Chondrocyte (in vitro differentiated cells): ENCODE results near the gene BRPF1. TPM values are rescaled to one million over a fixed set of nuclear protein-coding genes. Genes with fewer than 3 reads are reported as not detected.

Experiments used
- DNase-seq: peaks from one replicate; pipeline ENCODE4 v3.0.0; 2021; ENCODE audit warnings: mixed read lengths, low spot score
- H3K27ac Mint-ChIP-seq: one replicate; pipeline ENCODE4 v1.8.0; 2021; ENCODE audit warnings: mild to moderate bottlenecking, moderate library complexity, mixed read lengths; ENCODE audit not compliant: unreplicated experiment
- H3K27me3 Mint-ChIP-seq: 2 replicates; pipeline ENCODE4 v1.8.0; 2021; ENCODE audit warnings: low read depth, mixed read lengths
- H3K36me3 Mint-ChIP-seq: 2 replicates; pipeline ENCODE4 v1.8.0; 2021; ENCODE audit warnings: low read depth, mixed read lengths
- H3K4me1 Mint-ChIP-seq: 2 replicates; pipeline ENCODE4 v1.8.0; 2021; ENCODE audit warnings: low read depth, mild to moderate bottlenecking, mixed read lengths
- H3K4me3 Mint-ChIP-seq: one replicate; pipeline ENCODE4 v1.8.0; 2021; ENCODE audit warnings: mild to moderate bottlenecking, moderate library complexity, mixed read lengths; ENCODE audit not compliant: unreplicated experiment
- H3K9me3 Mint-ChIP-seq: 2 replicates; pipeline ENCODE4 v1.8.0; 2021; ENCODE audit warnings: low read depth, mixed read lengths
- total RNA-seq: library from RNA; stranded (reverse); gene quantifications from 3 replicates; pipeline ENCODE4 v1.2.1, GENCODE V29; 2021
- TF ChIP-seq, protein P1 (sequence below): fragments of 200-600 bp; sonication (generic); IDR thresholded peaks from 2 replicates; pipeline ENCODE4 v1.5.0; 2021; ENCODE audit warnings: antibody characterized with exemption, mild to moderate bottlenecking, moderate library complexity

The BRPF1 gene
- total RNA-seq, 1 donor from 2014 or later, result 15.5 TPM

DNA sequence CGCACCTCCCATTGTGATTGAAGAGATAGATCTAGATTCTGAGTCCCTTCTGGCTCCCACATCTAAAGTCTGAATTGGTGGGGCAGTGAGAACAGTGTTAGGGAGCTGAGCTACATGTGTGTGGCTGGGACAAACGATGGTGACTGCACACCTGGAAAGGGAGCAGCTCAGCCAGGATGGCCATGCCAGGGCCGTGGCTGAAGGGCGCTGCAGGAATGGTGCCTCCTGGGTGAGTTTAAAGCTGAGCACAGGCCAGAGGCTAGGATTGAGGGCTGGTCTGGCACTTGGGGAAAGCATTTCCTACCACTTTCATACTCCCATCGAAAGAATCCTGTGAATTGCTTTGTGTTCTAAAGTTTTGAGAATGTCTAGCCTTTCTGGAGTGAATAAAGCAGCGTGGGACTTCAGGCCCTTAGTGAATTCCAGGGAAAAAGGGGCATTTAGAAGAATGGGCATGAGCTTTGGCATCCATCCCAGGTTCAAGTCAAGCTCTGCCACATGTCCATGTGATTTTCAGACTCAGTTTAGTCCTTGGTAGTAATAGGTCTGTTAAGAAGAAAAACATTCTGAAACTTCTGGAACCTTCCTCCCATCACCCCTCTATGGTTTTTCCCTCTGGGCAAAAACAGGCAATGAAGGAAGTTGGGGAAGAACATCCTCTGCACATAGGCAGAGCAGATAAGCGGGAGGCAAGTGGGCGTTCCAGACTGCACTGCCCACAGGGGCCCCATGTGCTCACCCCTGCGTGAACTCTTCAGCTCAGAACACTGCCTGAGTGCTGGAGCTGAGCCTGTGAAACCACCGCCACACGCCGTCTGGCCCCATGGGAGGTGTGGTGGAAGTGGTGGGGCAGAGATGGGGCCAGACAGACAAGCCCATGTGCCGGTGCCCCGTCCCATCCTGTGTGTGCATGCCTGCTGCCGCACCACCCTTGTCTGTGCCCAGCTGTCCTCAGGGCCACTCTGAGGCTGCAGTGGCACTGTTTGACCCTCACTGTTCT, 40.8 kb upstream of the BRPF1 start:
- H3K4me3 Mint-ChIP-seq, result no peak overlapping the region
- no peaks in the 10 kb centered on the region for H3K9me3 Mint-ChIP-seq
- TF ChIP-seq, protein P1, sequence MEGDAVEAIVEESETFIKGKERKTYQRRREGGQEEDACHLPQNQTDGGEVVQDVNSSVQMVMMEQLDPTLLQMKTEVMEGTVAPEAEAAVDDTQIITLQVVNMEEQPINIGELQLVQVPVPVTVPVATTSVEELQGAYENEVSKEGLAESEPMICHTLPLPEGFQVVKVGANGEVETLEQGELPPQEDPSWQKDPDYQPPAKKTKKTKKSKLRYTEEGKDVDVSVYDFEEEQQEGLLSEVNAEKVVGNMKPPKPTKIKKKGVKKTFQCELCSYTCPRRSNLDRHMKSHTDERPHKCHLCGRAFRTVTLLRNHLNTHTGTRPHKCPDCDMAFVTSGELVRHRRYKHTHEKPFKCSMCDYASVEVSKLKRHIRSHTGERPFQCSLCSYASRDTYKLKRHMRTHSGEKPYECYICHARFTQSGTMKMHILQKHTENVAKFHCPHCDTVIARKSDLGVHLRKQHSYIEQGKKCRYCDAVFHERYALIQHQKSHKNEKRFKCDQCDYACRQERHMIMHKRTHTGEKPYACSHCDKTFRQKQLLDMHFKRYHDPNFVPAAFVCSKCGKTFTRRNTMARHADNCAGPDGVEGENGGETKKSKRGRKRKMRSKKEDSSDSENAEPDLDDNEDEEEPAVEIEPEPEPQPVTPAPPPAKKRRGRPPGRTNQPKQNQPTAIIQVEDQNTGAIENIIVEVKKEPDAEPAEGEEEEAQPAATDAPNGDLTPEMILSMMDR, result no peak
- H3K4me1 Mint-ChIP-seq, result no peaks in the 10 kb centered on the region
- no peaks in the 10 kb centered on the region for H3K27me3 Mint-ChIP-seq
- H3K27ac Mint-ChIP-seq, result no peak overlapping the region
- no peak for DNase-seq
- peaks cover 28% of the 10 kb centered on the region for H3K36me3 Mint-ChIP-seq

- Mint-ChIP-seq H3K9me3 (no peaks in the 10 kb centered on the region), H3K4me1 (no peaks in the 10 kb centered on the region), H3K4me3 (no peak overlapping the region), H3K27me3 (no peaks in the 10 kb centered on the region), H3K27ac (no peak overlapping the region), H3K36me3 (peaks cover 22% of the 10 kb centered on the region)
- no peak for DNase-seq
- TF ChIP-seq, protein P1, result no peak
These were observed 39.9 kb upstream of the BRPF1 start for GRCh38 chr3:9691636-9692035.

DNA sequence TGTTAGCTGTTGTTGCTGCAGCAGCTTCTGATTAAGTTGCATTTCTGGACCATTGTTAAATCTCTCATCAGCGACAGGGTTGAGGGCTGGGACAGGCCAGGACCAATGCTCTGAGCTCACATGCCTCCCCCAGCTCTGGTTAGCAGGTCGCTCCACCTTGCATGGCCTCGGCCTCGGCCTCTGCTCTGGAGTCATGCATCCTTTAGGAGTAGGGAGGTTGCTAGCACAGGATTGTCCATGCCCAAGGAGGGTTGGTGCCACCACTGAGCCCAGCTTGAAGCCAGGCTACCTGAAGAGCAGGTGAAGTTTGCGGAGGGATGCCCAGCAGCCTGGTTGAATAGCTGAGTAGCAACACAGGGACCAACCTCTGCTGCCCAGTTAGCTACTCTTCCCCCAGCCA, 39.1 kb upstream of the BRPF1 start:
- Mint-ChIP-seq H3K4me1 (no peaks in the 10 kb centered on the region), H3K9me3 (no peaks in the 10 kb centered on the region), H3K27ac (no peak overlapping the region), H3K4me3 (no peak overlapping the region), H3K36me3 (peaks cover 21% of the 10 kb centered on the region), H3K27me3 (no peaks in the 10 kb centered on the region)
- DNase-seq, result no peak
- TF ChIP-seq, protein P1, result no peak

GRCh38 chr3:9695345-9695744, 36.2 kb upstream of the BRPF1 start:
- Mint-ChIP-seq H3K27me3 (no peaks in the 10 kb centered on the region), H3K27ac (no peak overlapping the region), H3K4me3 (no peak overlapping the region), H3K9me3 (no peaks in the 10 kb centered on the region), H3K4me1 (no peaks in the 10 kb centered on the region), H3K36me3 (peaks cover 16% of the 10 kb centered on the region)
- no peak for DNase-seq
- TF ChIP-seq, protein P1, result no peak

DNA sequence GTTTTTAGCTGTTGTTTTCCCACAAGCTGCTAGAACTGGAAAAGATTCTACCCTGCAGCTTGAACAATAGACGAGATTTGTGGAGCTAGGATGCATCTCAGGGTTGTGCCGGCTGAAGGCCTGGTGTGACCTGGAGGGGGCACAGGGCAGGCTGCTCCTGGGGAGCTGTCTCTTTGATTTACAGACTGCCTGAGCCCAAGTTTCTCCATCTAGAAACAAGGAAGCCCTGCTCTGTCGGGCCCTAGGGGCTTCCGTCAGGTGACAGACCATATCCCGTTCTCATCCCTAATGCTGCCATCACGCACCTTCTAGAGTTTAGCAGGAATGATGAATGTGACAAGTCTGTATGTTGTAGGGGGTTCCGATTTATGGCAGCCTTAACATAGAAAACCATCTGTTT, 35.8 kb upstream of the BRPF1 start:
- H3K9me3 Mint-ChIP-seq, result no peaks in the 10 kb centered on the region
- no peaks in the 10 kb centered on the region for H3K27me3 Mint-ChIP-seq

More for the DNA sequence above, 35.8 kb upstream of the BRPF1 start:
- Mint-ChIP-seq H3K36me3 (peaks cover 16% of the 10 kb centered on the region), H3K4me1 (no peaks in the 10 kb centered on the region), H3K27ac (no peak overlapping the region), H3K4me3 (no peak overlapping the region)
- DNase-seq, result no peak
- TF ChIP-seq, protein P1, result no peak
